NT2/D1 (cell line): ENCODE data around the gene CDK5RAP2.

Experiments used
- SUZ12 ChIP-seq: IDR thresholded peaks from 2 replicates; pipeline ENCODE4 v1.6.1; 2011; ENCODE audit not compliant: insufficient read length, insufficient read depth; ENCODE audit errors: extremely low read depth
- YY1 ChIP-seq: IDR thresholded peaks from 2 replicates; pipeline ENCODE4 v1.6.1; 2011; ENCODE audit not compliant: insufficient read length, insufficient read depth
- ZNF274 ChIP-seq: IDR thresholded peaks from 2 replicates; pipeline ENCODE4 v1.6.1; 2011; ENCODE audit warnings: mild to moderate bottlenecking, low read depth, low read length

DNA sequence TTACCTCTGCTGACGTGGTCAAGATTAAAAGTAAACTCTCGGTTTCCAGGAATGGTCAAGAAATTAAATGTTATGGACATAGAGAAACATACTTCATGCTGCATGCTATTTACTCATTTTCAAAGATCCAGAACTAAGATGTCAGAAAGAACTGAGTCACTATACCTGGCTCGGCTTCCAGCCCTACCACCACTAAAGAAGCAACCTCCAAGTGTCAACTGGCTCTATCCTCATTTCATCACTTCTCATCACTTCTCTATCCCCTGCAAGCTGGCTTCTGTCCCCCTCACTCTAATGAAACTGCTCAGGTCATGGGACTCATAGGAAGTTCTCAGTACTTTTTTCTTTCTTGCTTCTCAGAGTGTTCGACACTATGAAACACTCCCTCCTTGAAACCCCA is 116.2 kb downstream of the CDK5RAP2 start:
- TF ChIP-seq ZNF274 = no peak
- no peak for TF ChIP-seq SUZ12
- TF ChIP-seq YY1 = no peak
